Epithelial cell of esophagus (primary cell): Measurements from ENCODE around the gene STOX2.
A peak's percentile ranks its signal among the peaks of the same experiment; 100 is the strongest.

ENCODE experiments used
- DNase-seq: peaks from one replicate; pipeline ENCODE4 v3.0.0; 2010; ENCODE audit warnings: low read depth
- H3K4me3 ChIP-seq: 2 replicates; pipeline ENCODE4 v1.5.1; 2011; ENCODE audit warnings: mild to moderate bottlenecking, low read length, control low read depth
- TF ChIP-seq, protein P1 (sequence below): IDR thresholded peaks from 2 replicates; pipeline ENCODE4 v1.5.1; 2011; ENCODE audit warnings: low read depth, mild to moderate bottlenecking, low read length, control low read depth, inconsistent platforms; ENCODE audit not compliant: insufficient read depth; ENCODE audit errors: missing control alignments

The STOX2 gene

GRCh38 chr4:184014301-184014700, 109.2 kb downstream of the STOX2 start:
- H3K4me3 ChIP-seq: no peak overlapping the region
- DNase-seq: peak; percentile 42
- TF ChIP-seq, protein P1, sequence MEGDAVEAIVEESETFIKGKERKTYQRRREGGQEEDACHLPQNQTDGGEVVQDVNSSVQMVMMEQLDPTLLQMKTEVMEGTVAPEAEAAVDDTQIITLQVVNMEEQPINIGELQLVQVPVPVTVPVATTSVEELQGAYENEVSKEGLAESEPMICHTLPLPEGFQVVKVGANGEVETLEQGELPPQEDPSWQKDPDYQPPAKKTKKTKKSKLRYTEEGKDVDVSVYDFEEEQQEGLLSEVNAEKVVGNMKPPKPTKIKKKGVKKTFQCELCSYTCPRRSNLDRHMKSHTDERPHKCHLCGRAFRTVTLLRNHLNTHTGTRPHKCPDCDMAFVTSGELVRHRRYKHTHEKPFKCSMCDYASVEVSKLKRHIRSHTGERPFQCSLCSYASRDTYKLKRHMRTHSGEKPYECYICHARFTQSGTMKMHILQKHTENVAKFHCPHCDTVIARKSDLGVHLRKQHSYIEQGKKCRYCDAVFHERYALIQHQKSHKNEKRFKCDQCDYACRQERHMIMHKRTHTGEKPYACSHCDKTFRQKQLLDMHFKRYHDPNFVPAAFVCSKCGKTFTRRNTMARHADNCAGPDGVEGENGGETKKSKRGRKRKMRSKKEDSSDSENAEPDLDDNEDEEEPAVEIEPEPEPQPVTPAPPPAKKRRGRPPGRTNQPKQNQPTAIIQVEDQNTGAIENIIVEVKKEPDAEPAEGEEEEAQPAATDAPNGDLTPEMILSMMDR: no peak

GRCh38 chr4:184016759-184017668, 111.9 kb downstream of the STOX2 start:
- TF ChIP-seq, protein P1: no peak
- DNase-seq: no peak
- H3K4me3 ChIP-seq: no peak overlapping the region

- peak; percentile 87 for DNase-seq
- H3K4me3 ChIP-seq: no peak overlapping the region
- TF ChIP-seq, protein P1: no peak
Measured at GRCh38 chr4:184019076-184019475, 114.0 kb downstream of the STOX2 start.

- no peak for DNase-seq
- TF ChIP-seq, protein P1: no peak
- no peak overlapping the region for H3K4me3 ChIP-seq
Measured at GRCh38 chr4:184019667-184020623, 114.8 kb downstream of the STOX2 start.

DNA sequence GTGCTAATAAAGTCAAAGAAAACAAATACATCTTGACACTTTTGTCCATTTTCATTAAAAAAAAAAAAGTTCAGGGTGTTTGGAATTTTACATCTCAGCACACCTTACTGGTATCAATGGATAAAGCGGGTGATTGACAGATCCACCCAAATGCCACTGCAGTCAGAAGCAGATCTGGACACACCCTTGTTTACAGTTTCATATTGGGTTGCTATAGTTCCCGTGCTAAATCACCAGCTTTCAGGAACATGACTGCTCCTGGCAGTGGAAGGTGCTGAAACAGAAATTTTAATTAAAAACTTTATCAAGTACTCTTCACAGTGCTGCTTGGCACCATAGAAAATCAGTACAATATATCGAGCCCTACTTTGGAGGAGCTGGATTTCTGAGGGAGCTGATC, 116.3 kb downstream of the STOX2 start:
- DNase-seq: peak; percentile 77
- TF ChIP-seq, protein P1: no peak
- no peak overlapping the region for H3K4me3 ChIP-seq

DNA sequence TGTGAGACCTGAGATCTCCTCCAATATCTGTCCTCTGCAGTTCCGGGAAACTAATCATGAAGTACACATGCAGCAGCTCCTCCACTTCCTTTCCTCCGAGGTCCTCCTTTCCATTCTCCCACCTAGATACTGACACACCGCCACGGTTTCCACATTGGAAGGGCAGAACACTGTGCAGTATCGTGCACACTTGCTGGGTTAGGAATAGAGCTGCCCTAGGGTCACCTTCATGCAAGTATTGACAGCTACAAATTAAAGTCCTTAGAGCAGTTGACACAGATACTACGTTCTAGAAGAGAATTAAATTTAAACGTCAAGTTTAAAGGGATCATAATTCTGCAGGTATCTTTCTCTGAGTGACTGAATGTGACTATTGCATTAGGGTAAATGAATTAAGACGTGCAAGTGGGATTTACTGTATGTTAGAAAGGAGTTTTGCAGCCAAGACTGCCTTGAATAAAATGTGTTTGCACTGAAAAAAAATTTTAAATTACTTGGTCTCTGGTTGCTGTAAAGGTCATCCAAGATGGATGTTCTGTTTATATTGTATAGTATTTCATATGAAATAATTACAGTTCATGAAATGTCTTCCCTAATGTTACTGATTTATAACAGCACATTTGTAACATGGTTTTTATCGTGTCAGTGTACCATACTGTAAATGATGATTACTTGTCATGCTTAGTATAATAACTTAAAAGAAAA, 117.7 kb downstream of the STOX2 start:
- TF ChIP-seq, protein P1: no peak

More for the DNA sequence above, 117.7 kb downstream of the STOX2 start:
- no peak overlapping the region for H3K4me3 ChIP-seq
- DNase-seq: no peak
